SKM-1 treated with dmso at 0.1 percent for 144 hours (cell line): ENCODE measurements around the gene PODN.

Source experiments
- DNase-seq: peaks from one replicate; lab custom pipeline; 2025; ENCODE audit not compliant: unreplicated experiment; lab: John Stamatoyannopoulos, UW

PODN gene

GRCh38 chr1:53130598-53130877 lies 68.5 kb downstream of the PODN start:
- no peak for DNase-seq

DNA sequence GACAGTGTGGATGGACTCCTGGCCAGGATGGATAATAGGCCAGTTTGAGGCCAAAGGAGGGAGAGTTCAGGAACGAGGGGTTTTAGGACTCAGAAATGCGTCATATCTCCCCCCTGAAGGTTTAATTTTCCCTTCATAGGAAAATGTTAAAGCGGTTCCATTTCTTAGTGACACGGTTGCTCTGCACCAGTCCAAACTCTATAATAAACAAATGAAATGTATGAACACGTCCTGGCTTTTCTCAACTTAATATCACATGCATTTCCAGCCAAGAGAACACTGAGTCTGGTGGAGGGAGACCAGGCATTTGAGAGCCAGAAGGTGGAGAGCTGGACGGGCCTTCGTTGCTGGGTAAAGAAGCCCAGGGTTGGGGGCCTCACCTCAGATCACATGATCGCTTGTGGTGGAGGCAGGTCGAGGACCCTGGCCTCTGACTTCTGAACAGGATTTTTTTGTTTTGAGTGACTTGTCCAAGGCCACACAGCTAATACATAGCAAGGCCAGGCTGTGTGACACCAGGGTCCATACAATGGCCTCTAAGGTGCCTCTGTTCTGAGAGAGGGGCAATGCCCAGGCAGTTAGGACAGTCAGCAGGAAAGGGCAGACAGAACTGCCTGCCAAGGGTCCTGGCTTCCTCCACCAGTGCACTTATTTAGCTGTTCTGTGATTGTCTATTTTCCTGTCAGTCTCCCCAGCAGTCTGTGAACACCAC lies 69.0 kb downstream of the PODN start:
- no peak for DNase-seq

- no peak for DNase-seq
Measured at GRCh38 chr1:53131590-53131938, 69.6 kb downstream of the PODN start.

DNA sequence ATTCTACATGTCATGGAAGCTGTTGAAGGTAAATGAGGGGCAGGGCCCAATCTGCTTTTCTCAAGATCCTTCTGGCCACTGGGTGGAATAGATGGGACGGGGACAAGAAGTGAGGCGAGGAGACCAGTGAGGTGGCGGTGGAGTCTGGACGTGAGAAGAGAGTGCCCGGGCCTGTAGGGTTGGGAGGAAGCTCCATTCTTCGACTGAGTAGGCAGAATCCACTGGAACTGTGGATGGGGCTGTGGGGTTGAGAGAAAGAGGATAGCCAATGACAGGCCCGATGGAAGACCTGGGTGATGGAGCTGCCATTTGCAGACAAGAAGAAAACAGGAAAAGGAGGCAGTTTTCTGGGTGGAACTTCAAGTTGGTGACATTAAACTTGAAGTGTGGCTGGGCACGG lies 70.2 kb downstream of the PODN start:
- DNase-seq, result no peak

- DNase-seq, result no peak
Measured at GRCh38 chr1:53133261-53134041, 71.4 kb downstream of the PODN start.

- no peak for DNase-seq
Measured at GRCh38 chr1:53134042-53134485, 72.1 kb downstream of the PODN start.
